ENCODE results near the gene GUCD1.

Gene GUCD1

DNA sequence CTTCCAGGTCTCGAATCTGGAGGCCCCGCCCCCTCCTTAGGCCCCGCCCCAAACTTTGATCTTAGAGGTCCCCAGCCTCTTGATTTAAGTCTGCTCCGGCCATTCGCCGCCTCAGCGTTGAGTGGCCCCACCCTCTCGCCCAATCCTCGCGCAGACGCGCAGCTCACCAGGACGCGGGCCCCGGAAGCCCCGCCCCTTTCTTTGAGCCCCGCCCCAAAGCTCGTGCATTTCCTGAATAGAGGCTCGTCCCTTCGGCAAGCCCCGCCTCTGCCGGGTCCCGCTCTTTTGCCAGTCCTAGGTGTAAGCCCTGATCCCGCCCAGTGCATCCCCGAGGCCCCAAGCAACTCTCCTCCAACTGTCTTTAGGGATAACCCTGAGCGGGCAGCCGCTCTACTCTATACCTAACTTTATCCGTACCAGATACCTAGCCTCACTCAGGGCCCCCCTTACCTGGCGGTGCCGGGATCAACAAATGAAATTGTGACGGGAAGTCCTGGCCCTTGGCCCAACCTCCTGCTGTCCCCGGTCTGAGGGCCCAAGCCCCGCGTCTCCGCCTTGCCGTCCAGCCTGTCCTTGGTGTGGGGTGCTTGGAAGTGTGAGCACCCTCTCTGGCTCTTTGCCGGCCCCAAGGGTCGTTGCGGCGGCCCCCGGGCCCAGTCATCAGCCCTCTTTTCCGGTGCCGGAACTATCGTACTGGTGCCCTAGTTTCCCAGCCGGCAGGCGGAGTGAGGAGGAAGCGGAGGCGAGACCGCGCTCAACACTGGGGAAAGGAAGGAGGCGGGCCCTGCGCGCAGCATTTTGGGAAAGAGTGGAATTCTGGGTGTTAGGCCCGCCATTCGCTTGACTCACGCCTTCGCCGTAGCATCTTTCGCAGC lies 464 bp upstream of the GUCD1 start, which contains the start of gene SNRPD3 (continued):
- TF ChIP-seq, protein P1, sequence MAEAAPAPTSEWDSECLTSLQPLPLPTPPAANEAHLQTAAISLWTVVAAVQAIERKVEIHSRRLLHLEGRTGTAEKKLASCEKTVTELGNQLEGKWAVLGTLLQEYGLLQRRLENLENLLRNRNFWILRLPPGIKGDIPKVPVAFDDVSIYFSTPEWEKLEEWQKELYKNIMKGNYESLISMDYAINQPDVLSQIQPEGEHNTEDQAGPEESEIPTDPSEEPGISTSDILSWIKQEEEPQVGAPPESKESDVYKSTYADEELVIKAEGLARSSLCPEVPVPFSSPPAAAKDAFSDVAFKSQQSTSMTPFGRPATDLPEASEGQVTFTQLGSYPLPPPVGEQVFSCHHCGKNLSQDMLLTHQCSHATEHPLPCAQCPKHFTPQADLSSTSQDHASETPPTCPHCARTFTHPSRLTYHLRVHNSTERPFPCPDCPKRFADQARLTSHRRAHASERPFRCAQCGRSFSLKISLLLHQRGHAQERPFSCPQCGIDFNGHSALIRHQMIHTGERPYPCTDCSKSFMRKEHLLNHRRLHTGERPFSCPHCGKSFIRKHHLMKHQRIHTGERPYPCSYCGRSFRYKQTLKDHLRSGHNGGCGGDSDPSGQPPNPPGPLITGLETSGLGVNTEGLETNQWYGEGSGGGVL (tag by site-specific recombination; IDR thresholded peaks at IDR 0.05) = 0 out of 2 replicates have a peak, but pooled peaks have one; percentile 29
- TF ChIP-seq ZBTB17 (tag by site-specific recombination; IDR thresholded peaks at IDR 0.05) (peak; percentile 95), ZNF544 (tag by site-specific recombination; IDR thresholded peaks at IDR 0.05) (no peak), SP7 (tag by site-specific recombination; IDR thresholded peaks at IDR 0.05) (peak; percentile 96), KLF8 (tag by site-specific recombination; IDR thresholded peaks at IDR 0.05) (peak; percentile 97), ZNF221 (tag by site-specific recombination; IDR thresholded peaks at IDR 0.05; ENCODE audit: borderline replicate concordance) (no peak; the same call in 1 of the 2 replicates), ZNF23 (tag by site-specific recombination; IDR thresholded peaks at IDR 0.05; ENCODE audit: borderline replicate concordance) (no peak), BCL11B (tag by site-specific recombination; IDR thresholded peaks at IDR 0.05; ENCODE audit: low read depth) (no peak), KLF16 (tag by site-specific recombination; IDR thresholded peaks at IDR 0.05) (peak; percentile 98), ZBTB1 (tag by site-specific recombination; IDR thresholded peaks at IDR 0.05) (no peak), ZNF514 (tag by site-specific recombination; IDR thresholded peaks at IDR 0.05) (no peak)
- TF ChIP-seq, protein P2, sequence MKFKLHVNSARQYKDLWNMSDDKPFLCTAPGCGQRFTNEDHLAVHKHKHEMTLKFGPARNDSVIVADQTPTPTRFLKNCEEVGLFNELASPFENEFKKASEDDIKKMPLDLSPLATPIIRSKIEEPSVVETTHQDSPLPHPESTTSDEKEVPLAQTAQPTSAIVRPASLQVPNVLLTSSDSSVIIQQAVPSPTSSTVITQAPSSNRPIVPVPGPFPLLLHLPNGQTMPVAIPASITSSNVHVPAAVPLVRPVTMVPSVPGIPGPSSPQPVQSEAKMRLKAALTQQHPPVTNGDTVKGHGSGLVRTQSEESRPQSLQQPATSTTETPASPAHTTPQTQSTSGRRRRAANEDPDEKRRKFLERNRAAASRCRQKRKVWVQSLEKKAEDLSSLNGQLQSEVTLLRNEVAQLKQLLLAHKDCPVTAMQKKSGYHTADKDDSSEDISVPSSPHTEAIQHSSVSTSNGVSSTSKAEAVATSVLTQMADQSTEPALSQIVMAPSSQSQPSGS (tag by site-specific recombination; IDR thresholded peaks at IDR 0.05; ENCODE audit: low read depth) = peak; percentile 47; the same call in 1 of the 2 replicates
- TF ChIP-seq, protein P3, sequence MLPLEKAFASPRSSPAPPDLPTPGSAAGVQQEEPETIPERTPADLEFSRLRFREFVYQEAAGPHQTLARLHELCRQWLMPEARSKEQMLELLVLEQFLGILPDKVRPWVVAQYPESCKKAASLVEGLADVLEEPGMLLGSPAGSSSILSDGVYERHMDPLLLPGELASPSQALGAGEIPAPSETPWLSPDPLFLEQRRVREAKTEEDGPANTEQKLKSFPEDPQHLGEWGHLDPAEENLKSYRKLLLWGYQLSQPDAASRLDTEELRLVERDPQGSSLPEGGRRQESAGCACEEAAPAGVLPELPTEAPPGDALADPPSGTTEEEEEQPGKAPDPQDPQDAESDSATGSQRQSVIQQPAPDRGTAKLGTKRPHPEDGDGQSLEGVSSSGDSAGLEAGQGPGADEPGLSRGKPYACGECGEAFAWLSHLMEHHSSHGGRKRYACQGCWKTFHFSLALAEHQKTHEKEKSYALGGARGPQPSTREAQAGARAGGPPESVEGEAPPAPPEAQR (tag by site-specific recombination; IDR thresholded peaks at IDR 0.05) = peak; percentile 77; the same call in 1 of the 2 replicates

DNA sequence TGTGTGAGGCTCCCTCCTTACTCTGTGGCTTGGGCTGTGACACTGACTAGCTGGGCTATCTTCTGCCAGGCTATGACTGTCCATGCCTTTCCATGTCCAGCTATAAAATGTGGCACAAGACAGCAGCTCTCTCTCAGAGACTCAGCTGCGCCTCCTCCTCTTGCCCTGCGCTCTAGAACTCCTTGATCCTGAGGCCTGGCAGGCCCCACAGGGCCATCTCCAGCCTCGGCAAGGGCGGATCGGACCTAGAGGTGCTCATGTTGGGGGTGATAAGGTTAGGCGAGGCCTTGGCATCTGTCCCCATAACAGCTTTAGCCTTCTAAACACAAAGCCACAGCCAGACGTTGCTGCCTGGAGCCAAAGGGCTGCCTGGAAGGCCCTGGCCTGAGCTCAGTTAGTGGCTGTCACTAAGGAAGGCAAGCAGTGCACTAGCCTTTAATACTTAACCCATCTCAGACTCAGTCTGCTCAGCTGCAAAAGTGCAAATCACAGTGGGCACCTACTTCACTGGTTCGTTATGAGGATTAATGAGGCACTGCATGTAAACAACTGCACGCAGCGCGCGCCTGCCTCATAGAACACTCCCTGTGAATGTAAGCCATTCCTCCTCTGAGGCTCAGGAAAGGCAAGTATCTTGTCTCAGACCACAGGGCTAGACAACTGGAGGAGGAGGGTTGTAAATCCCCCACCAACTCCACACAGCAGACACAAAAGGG lies 1.2 kb downstream of the GUCD1 start:
- peaks cover 16 to 58% of the 10 kb centered on the region in 2 experiments for H3K36me3 ChIP-seq (ENCODE audit: control insufficient read depth in 2 of 2, insufficient read depth in 1 of 2, low read length in 2 of 2)
- POLR2A ChIA-PET = interaction anchor here (1.2 to 4.0 kb wide), 5 partner anchors 9 to 40 kb away, joined by 3 to 33 read pairs (median 4); no protein-coding TSS in a partner anchor
- CTCF ChIA-PET = interaction anchor here (0.6 to 1.4 kb wide), 3 partner anchors 9 to 144 kb away, joined by 3 read pairs; no protein-coding TSS in a partner anchor
- peak overlapping the region; percentile 86 for H3K4me3 ChIP-seq (ENCODE audit: low read depth, low read length)
- TF ChIP-seq KLF1 (tag by site-specific recombination; IDR thresholded peaks at IDR 0.05) (no peak), ZNF169 (tag by site-specific recombination; IDR thresholded peaks at IDR 0.05) (no peak), ZIC2 (tag by site-specific recombination; IDR thresholded peaks at IDR 0.05) (peak; percentile 36; the same call in 1 of the 2 replicates)
- peaks cover 8% of the 10 kb centered on the region for H3K4me1 ChIP-seq (ENCODE audit: control insufficient read depth, insufficient read depth, low read length)
- H3K9me3 ChIP-seq (ENCODE audit: control insufficient read depth, insufficient read depth, low read depth, low read length) = no peaks in the 10 kb centered on the region
- no peak overlapping the region for H3K27ac ChIP-seq (ENCODE audit: extremely low read depth, low read depth, low read length)
